ENCODE results near the gene PIGW.
A peak's percentile ranks its signal among the peaks of the same experiment; 100 is the strongest.

PIGW gene, protein sequence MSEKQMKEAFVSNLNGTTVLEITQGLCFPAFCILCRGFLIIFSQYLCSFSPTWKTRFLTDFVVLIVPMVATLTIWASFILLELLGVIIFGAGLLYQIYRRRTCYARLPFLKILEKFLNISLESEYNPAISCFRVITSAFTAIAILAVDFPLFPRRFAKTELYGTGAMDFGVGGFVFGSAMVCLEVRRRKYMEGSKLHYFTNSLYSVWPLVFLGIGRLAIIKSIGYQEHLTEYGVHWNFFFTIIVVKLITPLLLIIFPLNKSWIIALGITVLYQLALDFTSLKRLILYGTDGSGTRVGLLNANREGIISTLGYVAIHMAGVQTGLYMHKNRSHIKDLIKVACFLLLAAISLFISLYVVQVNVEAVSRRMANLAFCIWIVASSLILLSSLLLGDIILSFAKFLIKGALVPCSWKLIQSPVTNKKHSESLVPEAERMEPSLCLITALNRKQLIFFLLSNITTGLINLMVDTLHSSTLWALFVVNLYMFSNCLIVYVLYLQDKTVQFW

DNA sequence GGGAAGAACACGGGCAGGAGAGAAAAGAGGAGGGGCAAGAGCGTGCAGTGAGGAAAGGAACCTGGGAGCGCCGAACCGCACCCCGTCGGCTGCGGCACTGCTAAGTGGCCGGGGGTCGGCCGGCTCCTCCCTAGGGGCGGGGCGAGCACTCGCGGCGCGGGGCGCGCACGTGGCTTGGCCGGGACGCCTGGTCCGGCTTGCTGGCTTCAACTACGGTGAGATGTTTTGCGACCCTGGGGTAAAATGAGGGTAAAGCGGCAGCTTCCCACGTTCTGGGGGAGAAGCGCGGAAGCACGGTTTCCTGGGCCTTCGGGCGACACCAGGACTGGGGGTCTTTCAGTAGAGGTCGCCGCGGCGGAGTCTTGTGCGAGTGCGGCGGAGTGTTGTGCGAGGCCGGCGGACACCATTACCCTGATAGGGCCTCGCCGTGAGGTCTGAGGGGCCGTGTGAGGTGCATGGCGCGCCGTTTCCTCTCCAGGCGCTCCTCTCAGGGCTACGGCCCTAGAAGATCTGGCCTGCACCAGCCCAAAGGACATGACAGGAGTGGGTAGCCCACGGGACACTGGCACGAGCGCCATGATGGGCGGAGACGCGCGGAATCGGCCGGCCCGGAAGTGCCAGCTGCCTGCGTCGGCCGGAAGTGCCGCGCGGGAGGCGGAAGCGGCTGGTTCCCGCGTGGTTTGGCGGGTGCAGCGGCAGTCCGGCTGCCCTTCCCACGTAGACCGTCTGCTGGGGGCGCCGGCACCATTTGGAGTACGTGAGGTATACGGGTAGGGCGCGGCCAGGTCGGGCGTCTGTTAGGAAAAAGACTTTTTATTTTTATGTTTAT lies at the start of gene PIGW, which contains the start of gene MYO19:
TSS of gene PIGW (plus strand) at position 148 of the 829 bp plus-strand sequence. CDS start 2,115 bp downstream, outside the sequence.
TSS of gene MYO19 (minus strand) at position 29 of the 829 bp plus-strand sequence. CDS start 2,330 bp downstream, outside the sequence.
- H3K9ac ChIP-seq (ENCODE audit: low read length): peak within 1 kb of the TSS; percentile 87
- H3K27me3 ChIP-seq (ENCODE audit: control insufficient read depth in 1 of 2, insufficient read depth in 2 of 2, low read length in 2 of 2): no peaks in the 10 kb centered on the region
- peaks cover 14% of the 10 kb centered on the region for H3K4me1 ChIP-seq (ENCODE audit: insufficient read depth, low read length)
- H3K36me3 ChIP-seq (ENCODE audit: insufficient read depth, low read length): peaks cover 12% of the 10 kb centered on the region
- H3K9me3 ChIP-seq (ENCODE audit: low read length): no peaks in the 10 kb centered on the region
- H3K27ac ChIP-seq (ENCODE audit: low read depth, low read length): peak within 1 kb of the TSS; percentile 99
- H3K4me3 ChIP-seq (ENCODE audit: low read depth in 1 of 2, low read length in 2 of 2): peak within 1 kb of the TSS; percentile 88

DNA sequence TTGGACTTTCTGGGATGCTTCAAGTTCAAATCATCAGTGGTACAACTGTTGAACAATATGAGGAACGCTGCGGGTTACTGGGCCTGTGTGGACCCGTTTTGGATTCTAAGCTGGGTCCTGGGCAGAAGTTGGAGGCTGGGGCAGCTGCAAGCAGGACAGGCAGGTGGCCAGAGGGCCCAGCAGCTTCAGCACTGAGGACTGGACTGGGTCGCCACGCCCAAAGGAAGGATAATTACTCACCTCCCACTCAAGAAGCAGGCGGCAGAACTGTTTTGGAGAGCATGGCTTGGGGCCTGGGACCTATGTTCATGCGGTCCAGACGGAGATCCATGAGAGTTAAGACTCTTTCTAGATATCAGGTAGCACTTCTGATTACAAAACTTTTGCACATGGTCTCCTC lies 49.8 kb upstream of the PIGW start:
- no peak overlapping the region for H3K9ac ChIP-seq (ENCODE audit: low read length)
- no peaks in the 10 kb centered on the region for H3K9me3 ChIP-seq (ENCODE audit: low read length)
- no peak overlapping the region for H3K27ac ChIP-seq (ENCODE audit: low read depth, low read length)
- H3K4me3 ChIP-seq (ENCODE audit: low read depth in 1 of 2, low read length in 2 of 2): no peak overlapping the region
- no peaks in the 10 kb centered on the region for H3K36me3 ChIP-seq (ENCODE audit: insufficient read depth, low read length)
- H3K27me3 ChIP-seq (ENCODE audit: control insufficient read depth in 1 of 2, insufficient read depth in 2 of 2, low read length in 2 of 2): peaks cover 0 to 14% of the 10 kb centered on the region in 2 donors
- H3K4me1 ChIP-seq (ENCODE audit: insufficient read depth, low read length): peaks cover 28% of the 10 kb centered on the region

DNA sequence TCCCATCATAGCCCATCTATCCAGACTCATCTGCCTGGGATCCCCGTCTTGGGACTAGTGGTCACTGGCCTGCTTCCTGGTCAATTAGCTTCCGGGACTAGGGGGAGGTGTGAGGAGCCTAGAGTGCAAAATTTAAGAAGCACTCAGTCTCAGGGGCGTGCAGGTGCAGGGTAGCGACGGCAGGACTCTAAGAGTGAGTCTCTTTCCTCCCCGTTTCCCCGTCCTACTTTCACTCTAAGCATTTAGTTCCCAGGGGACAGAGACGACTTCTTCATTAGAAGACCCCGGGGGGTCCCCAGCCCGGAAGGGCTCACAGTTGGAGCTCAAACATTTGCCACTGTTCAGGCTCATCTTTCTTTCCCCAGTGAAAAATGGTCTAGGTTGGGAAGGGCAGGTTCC lies 49.0 kb upstream of the PIGW start:
- Histone ChIP-seq H3K27me3 (ENCODE audit: control insufficient read depth in 1 of 2, insufficient read depth in 2 of 2, low read length in 2 of 2) (peaks cover 0 to 14% of the 10 kb centered on the region in 2 donors), H3K4me3 (ENCODE audit: low read depth in 1 of 2, low read length in 2 of 2) (peak overlapping the region; percentile 79 to 94), H3K9ac (ENCODE audit: low read length) (peak overlapping the region; percentile 84), H3K4me1 (ENCODE audit: insufficient read depth, low read length) (peaks cover 28% of the 10 kb centered on the region), H3K36me3 (ENCODE audit: insufficient read depth, low read length) (no peaks in the 10 kb centered on the region), H3K9me3 (ENCODE audit: low read length) (no peaks in the 10 kb centered on the region), H3K27ac (ENCODE audit: low read depth, low read length) (peak overlapping the region; percentile 38)

DNA sequence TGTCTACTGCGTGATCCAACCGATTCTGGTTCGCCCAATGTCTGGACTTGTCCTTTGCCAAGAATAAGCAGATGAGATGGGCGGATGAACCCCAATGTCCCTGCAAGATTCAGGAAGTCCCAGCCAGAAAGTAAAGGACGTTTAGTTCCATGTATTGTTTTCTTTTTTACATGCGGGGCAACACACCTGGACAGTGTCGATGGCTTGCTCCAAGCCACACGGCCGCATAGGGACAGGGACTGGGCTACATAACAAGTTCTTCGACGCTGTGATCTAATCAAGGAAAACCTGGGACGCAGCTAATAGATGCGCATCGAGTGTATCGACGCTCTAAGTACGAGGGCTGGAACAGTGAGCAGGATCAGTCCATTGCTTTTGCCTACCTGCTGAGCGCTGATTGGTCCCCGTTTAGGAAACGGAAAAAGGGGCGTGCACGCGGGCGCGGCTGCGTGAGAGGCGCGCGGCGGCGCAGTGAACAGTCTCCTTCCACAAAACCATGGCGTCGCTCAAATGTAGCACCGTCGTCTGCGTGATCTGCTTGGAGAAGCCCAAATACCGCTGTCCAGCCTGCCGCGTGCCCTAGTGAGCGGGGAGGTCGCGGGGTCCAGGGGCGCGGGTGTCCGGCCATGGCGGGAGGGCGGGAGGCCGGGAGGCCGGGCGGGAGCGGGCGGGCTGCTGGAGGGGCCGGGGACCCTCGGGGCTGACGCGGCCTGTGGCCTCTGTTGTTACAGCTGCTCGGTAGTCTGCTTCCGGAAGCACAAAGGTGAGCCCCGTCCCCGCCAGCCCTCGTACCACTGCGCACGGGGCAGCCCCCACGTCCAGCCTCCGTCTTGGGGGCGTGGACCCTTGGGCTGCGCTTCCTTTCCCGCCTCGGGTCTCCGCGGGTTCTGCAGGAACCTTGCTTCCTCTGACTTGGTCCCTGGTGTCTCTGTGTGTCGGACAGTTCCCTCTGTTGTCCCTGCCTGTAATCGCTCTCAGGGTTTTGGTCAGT lies 48.3 kb upstream of the PIGW start, which contains the start of gene ZNHIT3:
TSS of gene ZNHIT3 (plus strand) at position 478 of the 991 bp plus-strand sequence. CDS start at position 497, 19 bp downstream.
- H3K27me3 ChIP-seq (ENCODE audit: control insufficient read depth in 1 of 2, insufficient read depth in 2 of 2, low read length in 2 of 2): peaks cover 0 to 10% of the 10 kb centered on the region in 2 donors
- H3K27ac ChIP-seq (ENCODE audit: low read depth, low read length): peak within 1 kb of the TSS; percentile 82
- peak within 1 kb of the TSS; percentile 84 for H3K9ac ChIP-seq (ENCODE audit: low read length)
- H3K4me1 ChIP-seq (ENCODE audit: insufficient read depth, low read length): peaks cover 28% of the 10 kb centered on the region
- no peaks in the 10 kb centered on the region for H3K9me3 ChIP-seq (ENCODE audit: low read length)
- no peaks in the 10 kb centered on the region for H3K36me3 ChIP-seq (ENCODE audit: insufficient read depth, low read length)
- H3K4me3 ChIP-seq (ENCODE audit: low read depth in 1 of 2, low read length in 2 of 2): peak within 1 kb of the TSS; percentile 79 to 94

DNA sequence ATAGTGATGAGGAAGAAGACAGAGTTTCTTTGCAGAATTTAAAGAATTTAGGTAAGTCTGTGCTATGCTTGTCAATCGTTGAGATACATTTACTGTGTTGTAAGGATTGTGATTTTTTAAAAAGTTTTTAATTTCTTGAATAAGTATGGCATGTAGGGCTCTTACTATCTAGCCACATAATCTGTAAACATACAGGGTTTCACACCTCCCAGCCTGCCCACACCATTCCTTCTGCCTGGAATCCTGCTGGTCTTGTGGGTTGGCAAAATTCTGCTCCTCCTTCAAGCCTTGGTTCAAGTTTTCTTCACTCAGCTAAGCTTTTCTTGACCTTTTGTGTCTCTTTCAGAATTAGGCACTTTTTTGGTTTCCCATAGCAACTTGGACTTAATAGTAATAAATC lies 40.8 kb upstream of the PIGW start:
- H3K36me3 ChIP-seq (ENCODE audit: insufficient read depth, low read length): peaks cover 64% of the 10 kb centered on the region
- no peaks in the 10 kb centered on the region for H3K27me3 ChIP-seq (ENCODE audit: control insufficient read depth in 1 of 2, insufficient read depth in 2 of 2, low read length in 2 of 2)
- no peak overlapping the region for H3K27ac ChIP-seq (ENCODE audit: low read depth, low read length)
- H3K9me3 ChIP-seq (ENCODE audit: low read length): no peaks in the 10 kb centered on the region
- no peaks in the 10 kb centered on the region for H3K4me1 ChIP-seq (ENCODE audit: insufficient read depth, low read length)
- no peak overlapping the region for H3K4me3 ChIP-seq (ENCODE audit: low read depth in 1 of 2, low read length in 2 of 2)
- no peak overlapping the region for H3K9ac ChIP-seq (ENCODE audit: low read length)

DNA sequence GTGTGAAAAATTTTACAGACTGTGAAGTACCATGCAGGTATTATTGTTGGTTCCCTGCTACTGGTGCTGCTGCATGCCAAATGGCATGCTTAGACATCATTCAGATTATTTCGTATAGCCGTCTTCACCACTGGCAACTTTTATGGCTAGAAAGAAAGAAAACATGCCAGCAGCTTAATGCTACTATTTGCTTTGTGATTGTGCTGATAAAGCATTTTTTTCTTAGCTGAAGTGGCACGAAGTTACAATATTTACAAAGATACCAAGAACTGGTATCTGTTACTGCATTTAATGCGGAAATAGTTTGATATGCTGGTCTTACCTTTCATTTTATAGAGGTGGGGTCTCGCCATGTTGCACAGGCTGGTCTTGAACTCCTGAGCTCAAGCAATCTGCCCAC lies 40.1 kb upstream of the PIGW start:
- Histone ChIP-seq H3K27me3 (ENCODE audit: control insufficient read depth in 1 of 2, insufficient read depth in 2 of 2, low read length in 2 of 2) (no peaks in the 10 kb centered on the region), H3K4me3 (ENCODE audit: low read depth in 1 of 2, low read length in 2 of 2) (no peak overlapping the region), H3K36me3 (ENCODE audit: insufficient read depth, low read length) (peaks cover 66% of the 10 kb centered on the region), H3K27ac (ENCODE audit: low read depth, low read length) (no peak overlapping the region), H3K9me3 (ENCODE audit: low read length) (no peaks in the 10 kb centered on the region), H3K9ac (ENCODE audit: low read length) (no peak overlapping the region), H3K4me1 (ENCODE audit: insufficient read depth, low read length) (no peaks in the 10 kb centered on the region)

DNA sequence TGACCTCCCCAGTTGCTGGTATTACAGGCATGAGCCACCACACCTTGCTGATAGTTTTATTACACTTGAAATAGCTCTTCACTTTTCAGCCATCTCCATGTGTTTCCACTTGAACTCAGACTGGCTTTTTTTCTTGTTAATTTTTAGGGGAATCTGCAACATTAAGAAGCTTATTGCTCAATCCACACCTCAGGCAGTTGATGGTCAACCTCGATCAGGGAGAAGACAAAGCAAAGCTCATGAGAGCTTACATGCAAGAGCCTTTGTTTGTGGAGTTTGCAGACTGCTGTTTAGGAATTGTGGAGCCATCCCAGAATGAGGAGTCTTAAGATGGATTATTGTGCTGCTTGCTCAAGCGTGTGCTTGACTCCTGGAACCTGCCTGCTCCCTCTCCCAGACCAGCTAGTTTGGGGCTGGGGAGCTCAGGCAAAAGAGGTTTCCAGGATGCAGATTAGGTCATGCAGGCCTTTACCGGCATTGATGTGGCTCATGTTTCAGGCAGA lies 39.7 kb upstream of the PIGW start:
- Histone ChIP-seq H3K27me3 (ENCODE audit: control insufficient read depth in 1 of 2, insufficient read depth in 2 of 2, low read length in 2 of 2) (no peaks in the 10 kb centered on the region), H3K9me3 (ENCODE audit: low read length) (no peaks in the 10 kb centered on the region), H3K4me3 (ENCODE audit: low read depth in 1 of 2, low read length in 2 of 2) (no peak overlapping the region), H3K9ac (ENCODE audit: low read length) (no peak overlapping the region), H3K27ac (ENCODE audit: low read depth, low read length) (no peak overlapping the region), H3K4me1 (ENCODE audit: insufficient read depth, low read length) (no peaks in the 10 kb centered on the region), H3K36me3 (ENCODE audit: insufficient read depth, low read length) (peaks cover 66% of the 10 kb centered on the region)

DNA sequence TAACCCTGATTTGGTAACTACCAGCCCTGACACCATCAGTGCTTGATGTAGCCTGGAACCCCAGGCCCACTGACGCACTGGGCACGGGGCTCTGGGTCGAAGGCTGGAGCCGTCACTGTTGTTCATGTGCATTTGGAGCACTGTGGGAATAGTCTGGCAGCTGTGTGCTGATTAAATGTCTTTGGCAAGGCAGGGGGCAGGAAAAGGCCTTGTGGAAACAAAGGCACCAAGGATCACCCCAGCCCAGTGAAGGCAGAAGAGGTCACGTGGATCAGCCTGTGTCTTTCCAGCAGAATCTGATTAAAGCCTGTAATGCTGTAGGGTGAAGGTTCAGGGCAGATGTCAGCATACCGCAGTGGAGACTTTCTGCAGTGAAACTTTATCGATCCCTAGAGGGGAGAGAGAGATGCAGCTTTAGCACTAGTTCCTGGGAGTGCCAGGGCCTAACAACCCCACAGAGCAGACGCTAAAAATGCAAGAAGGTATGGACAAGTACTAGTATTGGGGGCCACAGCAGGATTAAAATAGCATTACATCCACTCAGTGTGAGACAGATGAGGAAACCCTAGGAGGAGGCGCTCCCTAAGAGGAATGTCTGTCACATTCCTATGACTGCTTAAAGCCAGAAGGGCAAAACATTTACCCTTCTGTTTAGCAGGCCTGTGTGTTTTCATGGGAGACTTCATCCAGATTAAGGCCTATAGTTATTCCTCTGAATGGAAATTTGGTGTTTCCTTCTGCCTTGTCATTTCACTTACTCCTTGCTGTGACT lies 38.6 kb upstream of the PIGW start:
- Histone ChIP-seq H3K27ac (ENCODE audit: low read depth, low read length) (no peak overlapping the region), H3K4me3 (ENCODE audit: low read depth in 1 of 2, low read length in 2 of 2) (no peak overlapping the region), H3K36me3 (ENCODE audit: insufficient read depth, low read length) (peaks cover 71% of the 10 kb centered on the region), H3K9ac (ENCODE audit: low read length) (no peak overlapping the region), H3K9me3 (ENCODE audit: low read length) (no peaks in the 10 kb centered on the region), H3K4me1 (ENCODE audit: insufficient read depth, low read length) (no peaks in the 10 kb centered on the region), H3K27me3 (ENCODE audit: control insufficient read depth in 1 of 2, insufficient read depth in 2 of 2, low read length in 2 of 2) (no peaks in the 10 kb centered on the region)

DNA sequence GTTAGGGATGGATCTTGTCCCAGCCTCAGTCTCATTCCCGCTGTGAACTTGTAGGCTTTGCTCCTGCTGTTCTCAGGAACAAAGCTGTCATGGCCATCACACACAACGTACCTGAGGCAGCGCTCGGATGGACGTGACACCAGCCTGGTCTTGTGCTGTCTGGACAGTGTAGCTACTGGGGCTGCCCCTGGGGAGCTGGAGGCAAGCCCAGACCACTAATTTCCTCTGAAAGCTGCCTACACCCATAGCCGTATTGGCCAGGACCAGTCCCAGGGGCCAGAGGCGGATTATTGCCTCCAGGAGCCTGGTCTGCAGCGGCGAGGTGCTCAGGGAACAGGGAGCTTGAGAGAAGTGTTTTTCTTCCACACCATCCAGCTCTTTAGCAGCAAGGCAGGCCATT lies 36.6 kb upstream of the PIGW start:
- Histone ChIP-seq H3K4me1 (ENCODE audit: insufficient read depth, low read length) (no peaks in the 10 kb centered on the region), H3K27me3 (ENCODE audit: control insufficient read depth in 1 of 2, insufficient read depth in 2 of 2, low read length in 2 of 2) (no peaks in the 10 kb centered on the region), H3K9ac (ENCODE audit: low read length) (no peak overlapping the region), H3K9me3 (ENCODE audit: low read length) (no peaks in the 10 kb centered on the region), H3K27ac (ENCODE audit: low read depth, low read length) (no peak overlapping the region), H3K36me3 (ENCODE audit: insufficient read depth, low read length) (peaks cover 62% of the 10 kb centered on the region), H3K4me3 (ENCODE audit: low read depth in 1 of 2, low read length in 2 of 2) (no peak overlapping the region)

Data from muscle layer of colon (tissue), 2 donors.